ENCODE measurements around the gene PVR.
A peak's percentile ranks its signal among the peaks of the same experiment; 100 is the strongest.

PVR gene

DNA sequence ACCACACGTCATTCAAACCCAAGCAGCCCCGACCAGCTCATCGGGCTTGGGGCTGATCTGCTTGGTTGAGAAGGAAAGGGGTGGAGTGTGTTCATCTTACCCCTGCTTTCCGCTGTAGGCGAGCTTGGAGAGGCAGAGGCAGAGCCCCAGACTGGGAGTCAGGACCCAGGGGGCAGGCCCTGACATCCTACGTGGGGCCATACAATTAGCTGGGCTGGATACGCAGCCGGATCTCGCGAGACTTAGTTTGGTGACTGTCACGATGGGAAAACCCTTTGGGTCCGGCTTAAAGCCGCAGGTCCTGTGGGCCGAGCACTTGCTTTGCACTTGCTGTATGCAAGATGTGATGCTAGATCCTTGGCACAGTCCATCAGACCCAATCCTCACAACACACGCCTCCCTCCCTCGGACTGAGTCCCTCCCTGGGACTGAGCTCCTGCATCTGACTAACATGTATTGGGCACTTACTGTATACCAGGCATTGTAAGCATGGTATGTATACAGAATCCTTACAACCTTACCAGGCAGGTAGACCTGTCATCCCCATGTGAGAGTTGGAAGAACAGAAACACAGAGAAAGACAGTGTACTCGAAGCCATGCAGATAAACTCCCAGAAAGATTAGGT, 59.0 kb downstream of the PVR start:
- Histone ChIP-seq H3K36me3 (ENCODE audit: control insufficient read depth in 2 of 2, insufficient read depth in 1 of 2, low read length in 2 of 2) (no peaks in the 10 kb centered on the region), H3K9me3 (ENCODE audit: control insufficient read depth, insufficient read depth, low read depth, low read length) (no peaks in the 10 kb centered on the region), H3K4me3 (ENCODE audit: low read depth, low read length) (no peak overlapping the region), H3K27ac (ENCODE audit: extremely low read depth, low read depth, low read length) (no peak overlapping the region), H3K4me1 (ENCODE audit: control insufficient read depth, insufficient read depth, low read length) (no peaks in the 10 kb centered on the region)
- POLR2A ChIA-PET = no interaction called here
- TF ChIP-seq ZNF792 (tag by site-specific recombination; IDR thresholded peaks at IDR 0.05) = 0 out of 2 replicates have a peak, but pooled peaks have one; percentile 61
- no peak for TF ChIP-seq ZNF248 (tag by site-specific recombination; IDR thresholded peaks at IDR 0.05)
- CTCF ChIA-PET = interaction anchor here (0.6 to 1.8 kb wide), 5 partner anchors 12 to 132 kb away, joined by 3 to 8 read pairs (median 4); no protein-coding TSS in a partner anchor

DNA sequence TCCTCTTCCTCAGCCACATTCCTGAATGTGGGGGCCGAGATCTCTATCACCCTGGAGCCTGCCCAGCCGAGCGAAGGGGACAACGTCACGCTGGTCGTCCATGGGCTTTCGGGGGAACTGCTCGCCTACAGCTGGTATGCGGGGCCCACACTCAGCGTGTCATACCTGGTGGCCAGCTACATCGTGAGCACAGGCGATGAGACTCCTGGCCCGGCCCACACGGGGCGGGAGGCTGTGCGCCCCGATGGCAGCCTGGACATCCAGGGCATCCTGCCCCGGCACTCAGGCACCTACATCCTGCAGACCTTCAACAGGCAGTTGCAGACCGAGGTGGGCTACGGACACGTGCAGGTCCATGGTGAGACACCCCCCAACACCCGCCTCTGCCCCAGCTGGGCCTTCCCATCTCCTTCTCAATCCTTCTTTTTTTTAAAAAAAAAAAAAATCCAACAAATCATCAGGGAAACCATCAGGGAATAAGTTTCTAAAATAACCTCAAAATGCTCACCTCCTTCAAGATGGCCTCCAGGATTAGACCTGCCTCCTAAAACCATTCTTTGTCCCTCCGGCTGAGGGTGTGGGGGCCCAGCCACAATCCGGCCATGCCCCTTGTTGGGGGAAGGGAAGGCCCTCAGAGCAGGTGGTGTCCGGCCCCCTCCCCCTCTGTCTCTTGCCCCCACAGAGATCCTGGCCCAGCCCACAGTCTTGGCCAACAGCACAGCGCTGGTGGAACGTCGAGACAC, 59.8 kb downstream of the PVR start:
- H3K4me3 ChIP-seq (ENCODE audit: low read depth, low read length) = no peak overlapping the region
- CTCF ChIA-PET = interaction anchor here (0.6 kb wide), 1 partner anchor 124 kb away, joined by 4 read pairs; no protein-coding TSS in a partner anchor

DNA sequence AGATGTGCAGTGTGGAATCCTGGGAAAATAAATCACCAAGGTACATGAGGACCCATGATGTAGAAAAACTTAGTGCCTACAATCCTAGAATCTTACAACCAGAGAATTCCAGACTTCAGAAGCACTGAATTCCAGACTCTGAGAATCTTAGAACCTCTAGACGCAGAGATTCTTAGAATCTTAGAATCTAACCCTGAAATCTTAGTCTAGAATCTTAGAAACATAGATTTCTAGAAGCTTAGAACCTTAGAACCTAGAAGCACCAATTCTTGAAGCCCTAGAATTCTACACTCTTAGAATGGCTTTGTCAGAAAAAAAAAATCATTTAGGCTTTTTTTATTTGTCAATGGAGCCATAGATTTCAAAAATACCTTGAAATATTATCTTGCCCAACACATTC, 61.3 kb downstream of the PVR start:
- ChIA-PET POLR2A (no interaction called here), CTCF (interaction anchor here (0.9 to 2.5 kb wide), 3 partner anchors 16 to 19 kb away, joined by 3 to 12 read pairs (median 4); no protein-coding TSS in a partner anchor)
- H3K4me3 ChIP-seq (ENCODE audit: low read depth, low read length) = no peak overlapping the region
- H3K4me1 ChIP-seq (ENCODE audit: control insufficient read depth, insufficient read depth, low read length) = no peaks in the 10 kb centered on the region
- TF ChIP-seq ZNF112 (tag by site-specific recombination; IDR thresholded peaks at IDR 0.05) (no peak), ZNF366 (tag by site-specific recombination; conservative IDR thresholded peaks at IDR 0.05) (no peak), ZNF174 (tag by site-specific recombination; IDR thresholded peaks at IDR 0.05) (no peak), ZNF404 (tag by site-specific recombination; IDR thresholded peaks at IDR 0.05) (no peak), ZNF791 (tag by site-specific recombination; IDR thresholded peaks at IDR 0.05) (no peak), GLIS2 (tag by site-specific recombination; IDR thresholded peaks at IDR 0.05) (no peak)
- TF ChIP-seq, protein P1, sequence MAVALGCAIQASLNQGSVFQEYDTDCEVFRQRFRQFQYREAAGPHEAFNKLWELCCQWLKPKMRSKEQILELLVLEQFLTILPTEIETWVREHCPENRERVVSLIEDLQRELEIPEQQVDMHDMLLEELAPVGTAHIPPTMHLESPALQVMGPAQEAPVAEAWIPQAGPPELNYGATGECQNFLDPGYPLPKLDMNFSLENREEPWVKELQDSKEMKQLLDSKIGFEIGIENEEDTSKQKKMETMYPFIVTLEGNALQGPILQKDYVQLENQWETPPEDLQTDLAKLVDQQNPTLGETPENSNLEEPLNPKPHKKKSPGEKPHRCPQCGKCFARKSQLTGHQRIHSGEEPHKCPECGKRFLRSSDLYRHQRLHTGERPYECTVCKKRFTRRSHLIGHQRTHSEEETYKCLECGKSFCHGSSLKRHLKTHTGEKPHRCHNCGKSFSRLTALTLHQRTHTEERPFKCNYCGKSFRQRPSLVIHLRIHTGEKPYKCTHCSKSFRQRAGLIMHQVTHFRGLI (tag by site-specific recombination; IDR thresholded peaks at IDR 0.05) = no peak
- TF ChIP-seq, protein P2, sequence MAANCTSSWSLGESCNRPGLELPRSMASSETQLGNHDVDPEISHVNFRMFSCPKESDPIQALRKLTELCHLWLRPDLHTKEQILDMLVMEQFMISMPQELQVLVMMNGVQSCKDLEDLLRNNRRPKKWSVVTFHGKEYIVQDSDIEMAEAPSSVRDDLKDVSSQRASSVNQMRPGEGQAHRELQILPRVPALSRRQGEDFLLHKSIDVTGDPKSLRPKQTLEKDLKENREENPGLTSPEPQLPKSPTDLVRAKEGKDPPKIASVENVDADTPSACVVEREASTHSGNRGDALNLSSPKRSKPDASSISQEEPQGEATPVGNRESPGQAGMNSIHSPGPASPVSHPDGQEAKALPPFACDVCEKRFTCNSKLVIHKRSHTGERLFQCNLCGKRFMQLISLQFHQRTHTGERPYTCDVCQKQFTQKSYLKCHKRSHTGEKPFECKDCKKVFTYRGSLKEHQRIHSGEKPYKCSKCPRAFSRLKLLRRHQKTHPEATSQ (tag by site-specific recombination; IDR thresholded peaks at IDR 0.05) = no peak
- TF ChIP-seq, protein P3, sequence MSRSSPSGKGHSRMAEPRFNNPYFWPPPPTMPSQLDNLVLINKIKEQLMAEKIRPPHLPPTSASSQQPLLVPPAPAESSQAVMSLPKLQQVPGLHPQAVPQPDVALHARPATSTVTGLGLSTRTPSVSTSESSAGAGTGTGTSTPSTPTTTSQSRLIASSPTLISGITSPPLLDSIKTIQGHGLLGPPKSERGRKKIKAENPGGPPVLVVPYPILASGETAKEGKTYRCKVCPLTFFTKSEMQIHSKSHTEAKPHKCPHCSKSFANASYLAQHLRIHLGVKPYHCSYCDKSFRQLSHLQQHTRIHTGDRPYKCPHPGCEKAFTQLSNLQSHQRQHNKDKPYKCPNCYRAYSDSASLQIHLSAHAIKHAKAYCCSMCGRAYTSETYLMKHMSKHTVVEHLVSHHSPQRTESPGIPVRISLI (tag by site-specific recombination; IDR thresholded peaks at IDR 0.05) = no peak
- TF ChIP-seq, protein P4, sequence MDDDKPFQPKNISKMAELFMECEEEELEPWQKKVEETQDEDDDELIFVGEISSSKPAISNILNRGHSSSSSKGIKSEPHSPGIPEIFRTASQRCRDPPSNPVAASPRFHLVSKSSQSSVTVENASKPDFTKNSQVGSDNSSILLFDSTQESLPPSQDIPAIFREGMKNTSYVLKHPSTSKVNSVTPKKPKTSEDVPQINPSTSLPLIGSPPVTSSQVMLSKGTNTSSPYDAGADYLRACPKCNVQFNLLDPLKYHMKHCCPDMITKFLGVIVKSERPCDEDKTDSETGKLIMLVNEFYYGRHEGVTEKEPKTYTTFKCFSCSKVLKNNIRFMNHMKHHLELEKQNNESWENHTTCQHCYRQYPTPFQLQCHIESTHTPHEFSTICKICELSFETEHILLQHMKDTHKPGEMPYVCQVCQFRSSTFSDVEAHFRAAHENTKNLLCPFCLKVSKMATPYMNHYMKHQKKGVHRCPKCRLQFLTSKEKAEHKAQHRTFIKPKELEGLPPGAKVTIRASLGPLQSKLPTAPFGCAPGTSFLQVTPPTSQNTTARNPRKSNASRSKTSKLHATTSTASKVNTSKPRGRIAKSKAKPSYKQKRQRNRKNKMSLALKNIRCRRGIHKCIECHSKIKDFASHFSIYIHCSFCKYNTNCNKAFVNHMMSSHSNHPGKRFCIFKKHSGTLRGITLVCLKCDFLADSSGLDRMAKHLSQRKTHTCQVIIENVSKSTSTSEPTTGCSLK (tag by site-specific recombination; IDR thresholded peaks at IDR 0.05) = no peak
- no peak overlapping the region for H3K27ac ChIP-seq (ENCODE audit: extremely low read depth, low read depth, low read length)
- no peaks in the 10 kb centered on the region for H3K9me3 ChIP-seq (ENCODE audit: control insufficient read depth, insufficient read depth, low read depth, low read length)
- H3K36me3 ChIP-seq (ENCODE audit: control insufficient read depth in 2 of 2, insufficient read depth in 1 of 2, low read length in 2 of 2) = no peaks in the 10 kb centered on the region

More for the DNA sequence above, 59.8 kb downstream of the PVR start:
- no peaks in the 10 kb centered on the region for H3K36me3 ChIP-seq (ENCODE audit: control insufficient read depth in 2 of 2, insufficient read depth in 1 of 2, low read length in 2 of 2)
- TF ChIP-seq ZNF571 (tag by site-specific recombination; IDR thresholded peaks at IDR 0.05) = no peak
- TF ChIP-seq ZNF514 (tag by site-specific recombination; IDR thresholded peaks at IDR 0.05) = no peak
- TF ChIP-seq GLIS1 (tag by site-specific recombination; IDR thresholded peaks at IDR 0.05) = no peak
- no peak for TF ChIP-seq ZNF560 (tag by site-specific recombination; IDR thresholded peaks at IDR 0.05; ENCODE audit: borderline replicate concordance)
- TF ChIP-seq ZSCAN30 (tag by site-specific recombination; IDR thresholded peaks at IDR 0.05) = no peak
- TF ChIP-seq, protein P5, sequence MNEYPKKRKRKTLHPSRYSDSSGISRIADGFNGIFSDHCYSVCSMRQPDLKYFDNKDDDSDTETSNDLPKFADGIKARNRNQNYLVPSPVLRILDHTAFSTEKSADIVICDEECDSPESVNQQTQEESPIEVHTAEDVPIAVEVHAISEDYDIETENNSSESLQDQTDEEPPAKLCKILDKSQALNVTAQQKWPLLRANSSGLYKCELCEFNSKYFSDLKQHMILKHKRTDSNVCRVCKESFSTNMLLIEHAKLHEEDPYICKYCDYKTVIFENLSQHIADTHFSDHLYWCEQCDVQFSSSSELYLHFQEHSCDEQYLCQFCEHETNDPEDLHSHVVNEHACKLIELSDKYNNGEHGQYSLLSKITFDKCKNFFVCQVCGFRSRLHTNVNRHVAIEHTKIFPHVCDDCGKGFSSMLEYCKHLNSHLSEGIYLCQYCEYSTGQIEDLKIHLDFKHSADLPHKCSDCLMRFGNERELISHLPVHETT (tag by site-specific recombination; IDR thresholded peaks at IDR 0.05) = no peak
- TF ChIP-seq IKZF3 (tag by site-specific recombination; IDR thresholded peaks at IDR 0.05) = no peak
- TF ChIP-seq ZNF324 (tag by site-specific recombination; IDR thresholded peaks at IDR 0.05) = no peak
- TF ChIP-seq ZNF10 (tag by site-specific recombination; IDR thresholded peaks at IDR 0.05) = no peak
- TF ChIP-seq KLF1 (tag by site-specific recombination; IDR thresholded peaks at IDR 0.05) = no peak
- no peak for TF ChIP-seq ZEB2 (tag by site-specific recombination; IDR thresholded peaks at IDR 0.05)
- TF ChIP-seq GLIS2 (tag by site-specific recombination; IDR thresholded peaks at IDR 0.05) = no peak
- TF ChIP-seq TRIM28 (IDR thresholded peaks at IDR 0.05; ENCODE audit: borderline replicate concordance, low read length) = no peak
- H3K9me3 ChIP-seq (ENCODE audit: control insufficient read depth, insufficient read depth, low read depth, low read length) = no peaks in the 10 kb centered on the region
- H3K27ac ChIP-seq (ENCODE audit: extremely low read depth, low read depth, low read length) = no peak overlapping the region
- POLR2A ChIA-PET = no interaction called here
- no peaks in the 10 kb centered on the region for H3K4me1 ChIP-seq (ENCODE audit: control insufficient read depth, insufficient read depth, low read length)

Measured in HEK293 (cell line).